Measurements from ENCODE around the gene HTD2. TPM values are rescaled to one million over a fixed set of nuclear protein-coding genes. Genes with fewer than 3 reads are reported as not detected.
A peak's percentile ranks its signal among the peaks of the same experiment; 100 is the strongest.

The HTD2 gene
- total RNA-seq, 1 experiment from 2014 or later, result 13.5 TPM

DNA sequence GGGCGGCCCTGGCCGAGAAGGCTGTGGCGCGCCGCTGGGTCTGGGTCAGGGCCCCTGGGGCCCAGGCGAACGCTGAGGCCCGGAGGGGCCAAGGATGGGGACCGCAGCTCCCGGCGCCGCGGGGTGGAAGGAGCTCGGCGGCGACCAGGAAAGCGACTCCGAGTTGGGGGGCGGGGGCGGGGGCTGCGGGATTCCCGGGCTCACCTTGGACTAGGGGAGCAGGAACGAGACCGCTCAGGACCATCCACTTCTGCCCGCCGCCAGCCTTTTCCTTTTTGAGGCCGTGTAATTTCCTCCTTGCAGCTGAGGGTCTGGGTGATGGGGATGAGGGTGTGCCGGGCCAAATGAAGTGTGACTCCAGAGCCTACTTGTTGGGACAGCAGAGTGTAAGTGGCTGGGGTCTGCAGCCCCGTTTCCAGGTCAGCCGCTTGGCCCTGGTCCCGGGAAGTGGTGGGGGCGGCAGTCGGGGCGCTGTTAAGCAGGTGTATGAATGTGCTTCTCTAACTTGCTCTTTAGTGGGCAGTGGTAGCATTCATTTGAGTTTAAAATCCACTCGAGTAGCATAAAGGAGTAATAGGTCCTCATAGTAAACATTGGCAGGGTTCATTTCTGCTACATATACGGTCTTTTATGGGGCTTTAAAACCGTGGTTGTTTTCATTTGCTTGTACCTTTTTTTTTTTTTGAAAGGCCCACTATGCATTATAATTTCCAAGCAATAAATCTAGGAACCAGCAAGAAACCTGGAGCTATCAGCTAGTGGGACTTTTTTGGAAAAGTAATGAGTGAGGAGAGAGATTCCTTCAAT, 27.1 kb downstream of the HTD2 start (continued):
- no peak for TF ChIP-seq REST (IDR thresholded peaks at IDR 0.05; ENCODE audit: low read depth)
- TF ChIP-seq ELF1 (IDR thresholded peaks at IDR 0.05; ENCODE audit: borderline replicate concordance, low read depth), result no peak
- TF ChIP-seq POLR2AphosphoS5 (IDR thresholded peaks at IDR 0.05; ENCODE audit: low read depth, low read length), result no peak

DNA sequence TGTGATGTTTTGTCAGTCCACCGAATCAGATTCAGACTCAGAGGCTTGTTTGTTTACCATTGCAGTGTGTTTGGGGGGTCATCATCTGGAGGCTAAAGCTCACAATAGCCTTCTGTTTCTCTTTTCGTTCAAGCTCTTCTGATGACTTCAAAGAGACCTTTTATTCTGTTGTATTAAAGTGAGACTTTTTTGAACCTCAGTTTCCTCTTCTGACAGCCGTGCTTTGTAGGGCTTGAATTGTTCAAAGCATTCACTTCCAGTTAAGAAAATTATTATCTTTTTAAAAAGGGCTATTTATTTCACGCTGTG, 27.6 kb downstream of the HTD2 start:
- ChIA-PET RAD21 (ENCODE audit: low non-redundant PET in 1 of 2, low total read pairs in 2 of 2, uncharacterized antibody in 2 of 2, unreplicated experiment in 2 of 2) (no interaction called here), CTCF (interaction anchor here (1.0 to 2.0 kb wide), 3 partner anchors 26 to 158 kb away, joined by 3 to 6 read pairs (median 3); partner anchors contain the start of genes HTD2, KCTD6 and RPP14), POLR2A (interaction anchor here (0.6 kb wide), 1 partner anchor 166 kb away, joined by 3 read pairs; no protein-coding TSS in a partner anchor)
- ATAC-seq (no peak), DNase-seq (ENCODE audit: low read depth, low spot score) (no peak)
- Histone ChIP-seq H3K9me2 (ENCODE audit: insufficient read depth) (no peaks in the 10 kb centered on the region), H3K27ac (ENCODE audit: low read depth, low read length) (no peak overlapping the region), H3K36me3 (ENCODE audit: control insufficient read depth in 1 of 2, insufficient read depth in 2 of 2, low read length in 2 of 2) (no peaks in the 10 kb centered on the region), H3K9me3 (ENCODE audit: control insufficient read depth in 1 of 2, insufficient read depth in 1 of 2, low read depth in 1 of 2, low read length in 2 of 2) (no peaks in the 10 kb centered on the region), H2AFZ (ENCODE audit: low read depth, low read length, poor library complexity, severe bottlenecking) (no peak overlapping the region), H3K4me3 (replicated peaks in 1 of 2; ENCODE audit: low read depth in 1 of 2, low read length in 2 of 2) (peak overlapping the region; percentile 67 to 74), H3K27me3 (ENCODE audit: insufficient read depth, low read length) (no peaks in the 10 kb centered on the region), H3K79me2 (ENCODE audit: insufficient read depth, low read length) (no peaks in the 10 kb centered on the region), H3K9ac (ENCODE audit: low read length) (no peak overlapping the region), H4K20me1 (ENCODE audit: insufficient read depth) (no peaks in the 10 kb centered on the region), H3K4me1 (ENCODE audit: control insufficient read depth in 1 of 2, insufficient read depth in 2 of 2, low read length in 2 of 2) (peaks cover 14 to 33% of the 10 kb centered on the region in 2 experiments; a peak in 3 of 4 replicates), H3K4me2 (ENCODE audit: low read length) (peak overlapping the region; percentile 95)
- intact Hi-C loops (cut with micrococcal nuclease), result no loop called here
- TF ChIP-seq SIN3A (IDR thresholded peaks at IDR 0.05; ENCODE audit: low read depth) (no peak), YY1 (IDR thresholded peaks at IDR 0.05; ENCODE audit: extremely low read depth, insufficient replicate concordance, low read depth, low read length) (no peak), CBX3 (IDR thresholded peaks at IDR 0.05; ENCODE audit: low read depth) (no peak), RAD21 (IDR thresholded peaks at IDR 0.05; ENCODE audit: low read depth) (no peak), ZFX (IDR thresholded peaks at IDR 0.05) (no peak), TCF7L2 (IDR thresholded peaks at IDR 0.05; ENCODE audit: borderline replicate concordance, extremely low read depth, insufficient read depth, insufficient read length) (no peak), JUND (IDR thresholded peaks at IDR 0.05) (no peak), ELF1 (IDR thresholded peaks at IDR 0.05; ENCODE audit: borderline replicate concordance, low read depth) (no peak), POLR2A (IDR thresholded peaks at IDR 0.05; ENCODE audit: borderline replicate concordance, extremely low read depth, insufficient read depth, insufficient read length) (no peak), SP1 (IDR thresholded peaks at IDR 0.05; ENCODE audit: low read depth) (no peak), EGR1 (IDR thresholded peaks at IDR 0.05; ENCODE audit: low read depth) (no peak), SRF (IDR thresholded peaks at IDR 0.05; ENCODE audit: low read depth) (no peak)
- no TSS peak for BruUV-seq (replicated peaks)
